ENCODE data around the gene DPT.

Gene DPT

GRCh38 chr1:168656485-168656884, 72.5 kb downstream of the DPT start:
- DNase-seq (ENCODE audit: low spot score), result no peak

- no peak for DNase-seq (ENCODE audit: low spot score)
These were observed 74.6 kb downstream of the DPT start for GRCh38 chr1:168654198-168654915.

- no peak for DNase-seq (ENCODE audit: low spot score)
These were observed 75.4 kb downstream of the DPT start for GRCh38 chr1:168653567-168653966.

- no peak for DNase-seq (ENCODE audit: low spot score)
These were observed 83.3 kb downstream of the DPT start for GRCh38 chr1:168645721-168646120.
